Nephron progenitor cell (in vitro differentiated cells): Measurements from ENCODE around the gene POFUT2.

ENCODE experiments used
- DNase-seq: peaks from one replicate; pipeline ENCODE4 v3.0.0; 2021
- H3K27ac Mint-ChIP-seq: 2 replicates; pipeline ENCODE4 v1.8.0; 2021; ENCODE audit warnings: mild to moderate bottlenecking, moderate library complexity, mixed read lengths
- H3K27me3 Mint-ChIP-seq: 2 replicates; pipeline ENCODE4 v1.8.0; 2021; ENCODE audit warnings: mild to moderate bottlenecking, low read depth, mixed read lengths; ENCODE audit not compliant: poor library complexity
- H3K36me3 Mint-ChIP-seq: 2 replicates; pipeline ENCODE4 v1.8.0; 2021; ENCODE audit warnings: low read depth, mixed read lengths
- H3K4me1 Mint-ChIP-seq: 2 replicates; pipeline ENCODE4 v1.8.0; 2021; ENCODE audit warnings: mixed read lengths
- H3K4me3 Mint-ChIP-seq: 2 replicates; pipeline ENCODE4 v1.8.0; 2021; ENCODE audit warnings: mild to moderate bottlenecking, moderate library complexity, mixed read lengths
- H3K9me3 Mint-ChIP-seq: 2 replicates; pipeline ENCODE4 v1.8.0; 2021; ENCODE audit warnings: mild to moderate bottlenecking, moderate library complexity, mixed read lengths
- TF ChIP-seq, protein P1 (sequence below): fragments of 200-600 bp; sonication (generic); IDR thresholded peaks from 2 replicates; pipeline ENCODE4 v1.5.0; 2021; ENCODE audit warnings: antibody characterized with exemption

Gene POFUT2

DNA sequence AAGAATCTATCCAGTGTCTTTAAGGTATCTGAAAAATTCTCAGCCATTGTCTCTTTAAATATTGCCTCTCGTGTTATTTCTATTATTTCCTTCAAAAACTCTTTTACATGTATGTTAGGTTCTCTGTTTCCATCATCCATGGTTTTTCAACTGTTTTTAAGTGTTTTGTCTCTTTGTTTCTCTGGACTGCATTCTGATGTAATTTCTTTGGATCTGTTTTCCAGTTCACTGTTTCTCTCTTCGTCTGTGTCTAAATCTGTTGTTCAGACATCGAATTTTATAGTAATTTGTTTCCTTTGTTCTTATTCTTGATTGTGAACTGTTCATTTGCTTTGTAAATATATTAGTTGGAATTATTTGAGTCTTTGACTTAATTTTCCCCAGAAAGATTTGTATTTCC is 44.1 kb downstream of the POFUT2 start:
- no peak for DNase-seq
- Mint-ChIP-seq H3K27ac (no peak overlapping the region), H3K4me3 (no peak overlapping the region), H3K36me3 (peaks cover 6% of the 10 kb centered on the region), H3K9me3 (peaks cover 43% of the 10 kb centered on the region), H3K4me1 (peaks cover 25% of the 10 kb centered on the region), H3K27me3 (peaks cover 22% of the 10 kb centered on the region)
- TF ChIP-seq, protein P1, sequence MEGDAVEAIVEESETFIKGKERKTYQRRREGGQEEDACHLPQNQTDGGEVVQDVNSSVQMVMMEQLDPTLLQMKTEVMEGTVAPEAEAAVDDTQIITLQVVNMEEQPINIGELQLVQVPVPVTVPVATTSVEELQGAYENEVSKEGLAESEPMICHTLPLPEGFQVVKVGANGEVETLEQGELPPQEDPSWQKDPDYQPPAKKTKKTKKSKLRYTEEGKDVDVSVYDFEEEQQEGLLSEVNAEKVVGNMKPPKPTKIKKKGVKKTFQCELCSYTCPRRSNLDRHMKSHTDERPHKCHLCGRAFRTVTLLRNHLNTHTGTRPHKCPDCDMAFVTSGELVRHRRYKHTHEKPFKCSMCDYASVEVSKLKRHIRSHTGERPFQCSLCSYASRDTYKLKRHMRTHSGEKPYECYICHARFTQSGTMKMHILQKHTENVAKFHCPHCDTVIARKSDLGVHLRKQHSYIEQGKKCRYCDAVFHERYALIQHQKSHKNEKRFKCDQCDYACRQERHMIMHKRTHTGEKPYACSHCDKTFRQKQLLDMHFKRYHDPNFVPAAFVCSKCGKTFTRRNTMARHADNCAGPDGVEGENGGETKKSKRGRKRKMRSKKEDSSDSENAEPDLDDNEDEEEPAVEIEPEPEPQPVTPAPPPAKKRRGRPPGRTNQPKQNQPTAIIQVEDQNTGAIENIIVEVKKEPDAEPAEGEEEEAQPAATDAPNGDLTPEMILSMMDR = no peak

DNA sequence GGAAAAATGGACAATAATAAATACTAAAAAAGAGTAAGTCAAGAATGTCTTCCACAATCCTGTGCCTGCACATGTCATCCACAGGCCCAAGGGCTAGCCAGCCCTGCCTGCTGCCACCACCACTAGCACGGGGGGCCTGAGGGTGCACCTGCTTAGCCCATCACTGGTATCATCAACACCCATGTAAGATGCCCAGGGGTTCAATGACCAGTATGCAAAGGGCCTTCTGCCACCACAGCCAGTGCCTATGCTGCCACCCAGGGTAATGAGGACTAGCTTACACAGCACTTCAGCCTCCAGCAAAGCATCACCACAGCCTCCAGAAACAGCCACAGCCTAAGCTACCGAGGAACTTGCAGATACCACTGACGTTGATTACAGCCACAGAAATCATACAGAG is 46.3 kb downstream of the POFUT2 start:
- H3K27ac Mint-ChIP-seq = no peak overlapping the region
- peaks cover 6% of the 10 kb centered on the region for H3K36me3 Mint-ChIP-seq
- H3K4me1 Mint-ChIP-seq = peaks cover 6% of the 10 kb centered on the region
- DNase-seq = no peak
- H3K27me3 Mint-ChIP-seq = peaks cover 20% of the 10 kb centered on the region
- no peak overlapping the region for H3K4me3 Mint-ChIP-seq
- peaks cover 57% of the 10 kb centered on the region for H3K9me3 Mint-ChIP-seq
- TF ChIP-seq, protein P1 = no peak

DNA sequence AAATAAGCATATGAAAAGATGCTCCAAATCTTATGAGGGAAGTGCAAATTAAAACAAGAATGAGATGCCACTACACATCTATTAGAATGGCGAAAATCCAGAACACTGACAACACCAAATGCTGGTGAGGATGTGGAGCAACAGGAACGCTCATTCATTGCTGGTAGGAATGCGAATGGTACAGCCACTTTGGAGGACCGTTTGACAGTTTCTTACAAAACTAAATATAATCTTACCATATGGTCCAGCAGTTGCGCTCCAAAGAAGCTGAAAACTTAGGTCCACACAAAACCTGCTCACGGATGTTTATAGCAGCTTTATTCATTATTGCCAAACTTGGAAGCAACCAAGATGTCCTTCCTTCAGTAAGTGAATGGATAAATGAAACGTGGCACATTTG is 50.3 kb downstream of the POFUT2 start:
- no peak overlapping the region for H3K4me3 Mint-ChIP-seq
- peaks cover 11% of the 10 kb centered on the region for H3K27me3 Mint-ChIP-seq
- DNase-seq = no peak
- peaks cover 35% of the 10 kb centered on the region for H3K9me3 Mint-ChIP-seq
- H3K36me3 Mint-ChIP-seq = no peaks in the 10 kb centered on the region
- no peaks in the 10 kb centered on the region for H3K4me1 Mint-ChIP-seq
- no peak overlapping the region for H3K27ac Mint-ChIP-seq
- TF ChIP-seq, protein P1 = no peak

DNA sequence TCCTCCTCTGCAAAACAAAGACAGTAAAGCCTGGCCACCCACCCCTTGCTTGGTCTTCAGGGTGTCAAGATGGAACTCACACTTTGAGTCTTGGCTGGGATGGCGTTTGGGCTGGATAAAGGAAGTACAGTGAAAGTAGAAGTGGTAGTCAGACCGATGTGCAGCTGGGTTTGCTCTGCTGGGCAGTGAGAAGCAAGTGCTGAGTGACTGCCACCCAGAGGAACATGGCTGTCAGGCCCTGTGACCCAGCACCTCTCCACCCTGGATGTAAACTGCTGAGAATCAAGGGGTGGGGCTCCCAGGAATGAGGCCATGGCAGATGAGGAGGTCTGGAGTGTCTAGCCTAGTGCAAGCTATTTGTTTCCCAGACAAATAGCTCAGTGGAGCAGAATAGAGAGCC is 51.2 kb downstream of the POFUT2 start:
- no peak overlapping the region for H3K4me3 Mint-ChIP-seq
- H3K4me1 Mint-ChIP-seq = no peaks in the 10 kb centered on the region
- H3K27me3 Mint-ChIP-seq = peaks cover 5% of the 10 kb centered on the region
- H3K36me3 Mint-ChIP-seq = no peaks in the 10 kb centered on the region
- H3K27ac Mint-ChIP-seq = no peak overlapping the region
- H3K9me3 Mint-ChIP-seq = peaks cover 25% of the 10 kb centered on the region
- DNase-seq = no peak
- TF ChIP-seq, protein P1 = no peak

DNA sequence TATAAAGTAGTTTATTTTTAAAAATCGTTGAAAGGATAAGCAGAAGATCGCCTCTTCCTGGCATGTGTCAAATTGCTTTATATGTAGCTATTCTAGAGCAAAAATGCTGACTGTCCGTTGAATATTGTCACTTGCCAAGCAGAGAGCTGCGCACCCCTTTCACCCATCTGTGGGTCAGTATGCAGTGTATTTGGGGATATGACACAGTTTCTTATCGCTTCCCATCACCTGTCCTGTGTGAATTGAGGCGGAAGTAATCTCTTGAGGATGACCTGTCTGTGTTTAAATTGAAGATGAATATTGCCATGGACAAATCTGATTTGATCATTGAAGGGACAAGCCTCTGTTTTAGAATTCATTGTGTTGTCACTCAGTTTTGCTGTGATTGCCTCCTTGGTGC is 52.2 kb downstream of the POFUT2 start:
- H3K4me1 Mint-ChIP-seq = no peaks in the 10 kb centered on the region
- H3K27ac Mint-ChIP-seq = no peak overlapping the region
- no peak for DNase-seq
- TF ChIP-seq, protein P1 = no peak
- peaks cover 16% of the 10 kb centered on the region for H3K9me3 Mint-ChIP-seq
- peaks cover 4% of the 10 kb centered on the region for H3K27me3 Mint-ChIP-seq
- H3K4me3 Mint-ChIP-seq = no peak overlapping the region
- no peaks in the 10 kb centered on the region for H3K36me3 Mint-ChIP-seq

DNA sequence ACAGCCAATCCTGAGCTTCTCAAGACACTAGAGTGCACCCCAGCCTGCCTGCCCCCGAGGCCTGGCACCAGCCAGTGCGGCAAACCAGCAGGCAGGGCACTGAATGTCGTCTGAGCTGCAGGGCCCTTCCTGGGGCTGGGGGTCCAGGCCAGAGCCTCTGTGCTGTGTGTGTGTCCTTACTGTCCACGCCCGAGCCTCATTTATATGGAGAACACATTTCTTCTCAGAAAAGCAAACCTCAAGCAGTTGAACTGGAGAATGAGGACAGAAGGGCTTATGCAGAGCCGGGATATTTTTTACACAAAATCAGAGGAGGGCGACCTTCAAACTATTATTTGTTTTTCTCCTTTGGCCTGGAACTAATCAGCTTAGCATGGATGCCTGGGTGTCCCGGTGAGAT is 52.7 kb downstream of the POFUT2 start:
- Mint-ChIP-seq H3K27ac (no peak overlapping the region), H3K4me1 (no peaks in the 10 kb centered on the region), H3K36me3 (no peaks in the 10 kb centered on the region), H3K4me3 (no peak overlapping the region), H3K9me3 (peaks cover 15% of the 10 kb centered on the region), H3K27me3 (peaks cover 4% of the 10 kb centered on the region)
- DNase-seq = no peak
- TF ChIP-seq, protein P1 = no peak
